ENCODE measurements around the gene SORT1.
"Not testable (repeated sequence)": the region's sequence is repeated elsewhere in the genome, so short reads cannot be mapped to it uniquely, and the experiment has no call there.

The SORT1 gene

DNA sequence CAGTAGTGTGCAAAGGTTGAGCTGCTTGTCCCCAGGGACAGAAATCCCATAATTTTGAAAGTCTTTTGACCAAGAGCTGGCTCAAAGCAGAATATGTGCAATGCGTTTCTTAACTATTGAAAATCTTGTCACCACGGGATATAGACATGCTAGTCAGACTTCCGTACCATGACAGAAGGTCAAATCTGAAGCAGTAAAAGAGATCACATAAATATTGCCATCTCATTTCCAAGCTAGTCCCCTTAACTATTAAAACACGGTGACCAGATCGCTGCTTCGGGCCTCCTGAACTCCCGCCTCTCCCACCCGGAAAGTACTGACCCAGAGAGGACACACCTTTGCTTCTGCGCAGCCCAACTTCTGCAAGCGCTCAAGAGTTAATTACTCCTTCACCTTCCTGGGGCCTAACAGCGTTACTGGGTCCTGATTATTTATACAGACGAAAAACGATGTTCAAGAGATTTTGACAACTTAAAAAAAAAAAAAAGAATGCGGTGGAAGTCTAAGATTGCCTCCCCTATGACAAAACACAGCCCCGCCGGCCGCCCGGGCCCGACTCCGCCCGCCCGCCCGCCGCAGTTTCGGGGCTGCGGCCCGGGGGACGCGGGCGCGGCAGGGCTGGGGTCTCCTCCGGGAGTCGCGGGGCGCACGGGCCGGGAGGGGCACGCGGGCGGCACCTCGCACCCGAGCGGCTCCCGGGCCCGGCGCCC, 692 bp downstream of the SORT1 start:
- peak; percentile 11 for DNase-seq

DNA sequence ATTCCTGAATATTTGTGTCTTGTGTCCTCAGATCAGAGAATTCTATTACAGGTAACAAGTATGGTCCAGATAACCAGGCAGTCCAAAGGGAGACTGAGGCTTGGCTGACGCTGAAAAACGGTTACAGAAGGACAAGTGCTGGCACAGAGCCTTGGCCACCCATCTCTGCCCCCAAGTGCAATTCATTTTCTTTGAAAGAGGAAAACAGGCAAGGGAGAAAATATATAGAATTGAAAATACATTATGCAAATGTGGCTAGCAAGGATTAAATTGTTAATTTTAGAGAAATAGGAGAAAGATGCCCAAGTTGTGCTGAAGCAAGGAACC, 1.2 kb downstream of the SORT1 start:
- no peak for DNase-seq

DNA sequence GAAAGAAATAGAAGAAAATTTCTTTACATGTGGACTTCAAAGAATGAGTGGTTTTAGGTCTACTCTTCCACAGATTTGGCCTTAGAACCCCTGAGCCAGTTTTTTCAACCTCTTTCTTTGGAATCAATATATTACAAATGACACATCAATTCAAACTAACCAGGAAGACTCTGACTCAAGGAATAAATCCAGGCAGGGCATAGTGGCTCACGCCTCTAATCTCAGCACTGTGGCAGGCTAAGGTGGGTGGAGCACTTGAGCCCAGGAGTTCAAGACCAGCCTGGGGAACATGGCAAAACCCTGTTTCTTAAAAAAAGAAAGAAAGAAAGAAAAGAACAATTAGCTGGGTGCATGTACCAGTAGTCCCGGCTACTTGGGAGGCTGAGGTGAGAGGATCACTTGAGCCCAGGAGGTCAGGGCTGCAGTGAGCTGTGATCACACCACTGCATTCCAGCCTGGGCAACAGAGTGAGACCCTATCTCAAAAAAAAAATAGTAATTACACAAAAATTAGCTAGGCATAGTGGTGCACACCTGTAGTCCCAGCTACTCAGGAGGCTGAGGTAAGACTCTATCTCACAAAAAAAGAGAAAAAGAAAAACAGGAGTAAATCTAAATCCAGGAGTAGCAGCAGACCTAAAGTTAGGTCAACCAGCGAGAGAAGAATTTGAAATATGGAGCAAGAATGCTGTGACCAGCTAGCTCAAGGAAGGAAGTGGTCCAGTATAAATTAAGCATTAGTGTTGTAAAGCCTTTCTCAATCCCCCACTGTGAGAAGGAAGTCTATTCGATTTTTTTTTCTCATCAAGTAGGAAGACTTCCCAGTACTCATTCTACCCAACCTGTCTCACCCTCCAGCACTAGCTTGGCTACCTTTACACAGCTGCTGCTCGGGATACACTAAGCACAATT, 1.9 kb downstream of the SORT1 start:
- no peak for DNase-seq

DNA sequence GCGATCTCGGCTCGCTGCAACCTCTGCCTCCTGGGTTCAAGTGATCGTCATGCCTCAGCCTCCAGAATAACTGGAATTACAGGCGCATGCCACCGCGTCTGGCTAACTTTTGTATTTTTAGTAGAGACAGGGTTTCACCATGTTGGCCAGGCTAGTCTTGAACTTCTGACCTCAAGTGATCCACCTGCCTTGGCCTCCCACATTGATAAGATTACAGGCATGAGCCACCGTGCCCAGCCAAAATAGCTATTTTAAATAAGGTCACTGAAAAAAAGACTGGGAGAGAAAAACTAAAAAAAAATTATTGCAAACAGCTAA, 2.5 kb downstream of the SORT1 start:
- not testable (repeated sequence) for DNase-seq

DNA sequence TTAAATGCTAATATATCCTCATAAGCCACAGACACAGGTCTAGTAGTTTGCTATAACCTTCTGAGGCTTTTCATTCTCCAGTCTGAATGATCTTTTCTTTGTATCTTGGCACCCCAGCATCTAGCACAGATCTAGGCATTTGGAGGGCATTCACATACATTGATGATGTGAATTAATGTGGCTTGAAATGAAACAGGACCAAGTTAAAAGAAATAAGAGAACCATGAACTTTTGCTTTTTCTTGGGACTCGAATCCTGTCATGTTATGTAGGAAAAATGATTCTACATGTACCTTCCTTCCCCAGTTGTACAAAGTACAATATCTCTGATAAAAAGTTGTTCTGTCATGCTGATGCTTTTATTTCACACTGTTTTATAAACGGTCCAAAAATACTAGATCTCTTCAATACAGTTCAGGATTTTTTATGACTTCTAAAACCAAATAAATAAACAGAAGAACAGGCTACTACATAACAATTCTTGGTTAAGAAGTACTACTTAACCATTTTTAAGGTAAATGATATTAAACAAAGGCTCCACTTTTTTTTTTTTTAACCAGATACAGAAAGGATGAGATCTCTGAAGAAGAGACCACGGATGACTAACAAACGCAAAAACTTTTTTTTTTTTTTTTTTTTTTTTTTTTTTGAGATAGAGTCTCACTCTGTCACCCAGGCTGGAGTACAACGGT, 3.0 kb downstream of the SORT1 start:
- no peak for DNase-seq

DNA sequence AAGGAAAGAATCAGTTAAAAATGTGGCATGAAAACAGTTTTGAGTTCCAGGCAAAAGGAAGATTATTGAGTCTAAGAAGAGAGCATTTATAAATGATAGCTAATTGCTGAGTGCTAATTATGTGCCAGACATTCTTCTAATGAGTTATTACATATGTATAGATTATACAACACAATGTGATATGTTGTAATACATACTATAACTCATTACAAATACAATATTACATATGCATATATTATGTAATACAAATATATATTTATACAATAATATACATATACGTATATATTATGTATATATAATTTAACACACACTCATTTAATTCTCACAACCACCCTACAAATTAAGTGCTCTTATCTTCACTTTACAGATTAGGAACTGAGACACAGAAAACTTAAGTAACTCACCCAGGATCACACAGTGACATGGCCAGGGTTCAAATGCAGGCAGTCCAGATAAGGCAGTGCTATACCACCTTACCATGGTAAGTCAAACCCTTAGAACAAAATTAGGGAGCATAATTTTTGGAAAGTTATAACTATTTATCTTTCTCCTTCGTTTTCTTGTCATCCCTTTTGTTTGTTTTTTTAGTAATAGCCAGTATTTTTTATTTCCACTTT, 4.0 kb downstream of the SORT1 start:
- no peak for DNase-seq

- no peak for DNase-seq
Measured at GRCh38 chr1:109392788-109393616, 4.7 kb downstream of the SORT1 start.

- DNase-seq = no peak
Measured at GRCh38 chr1:109392037-109392787, 5.5 kb downstream of the SORT1 start.

- no peak for DNase-seq
Measured at GRCh38 chr1:109391626-109392025, 6.1 kb downstream of the SORT1 start.

DNA sequence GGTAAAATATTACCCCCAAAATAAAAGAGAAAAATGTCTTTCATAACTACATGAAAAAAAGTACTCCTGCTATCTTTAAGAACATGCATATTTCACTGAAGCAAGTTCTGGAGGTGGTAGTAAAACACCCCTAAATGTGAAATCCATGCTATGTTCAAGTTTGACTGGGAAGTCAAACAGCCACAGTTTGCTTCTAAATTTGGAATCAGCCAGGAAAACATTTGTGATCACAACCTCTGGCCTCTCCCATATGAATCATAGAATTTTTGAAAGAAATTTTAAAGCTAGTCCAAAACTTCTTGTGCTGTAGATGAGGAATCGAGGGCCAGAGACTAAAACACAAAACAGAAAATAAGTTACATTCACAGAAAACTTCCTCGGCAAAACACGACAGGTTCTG, 6.6 kb downstream of the SORT1 start:
- no peak for DNase-seq

DNA sequence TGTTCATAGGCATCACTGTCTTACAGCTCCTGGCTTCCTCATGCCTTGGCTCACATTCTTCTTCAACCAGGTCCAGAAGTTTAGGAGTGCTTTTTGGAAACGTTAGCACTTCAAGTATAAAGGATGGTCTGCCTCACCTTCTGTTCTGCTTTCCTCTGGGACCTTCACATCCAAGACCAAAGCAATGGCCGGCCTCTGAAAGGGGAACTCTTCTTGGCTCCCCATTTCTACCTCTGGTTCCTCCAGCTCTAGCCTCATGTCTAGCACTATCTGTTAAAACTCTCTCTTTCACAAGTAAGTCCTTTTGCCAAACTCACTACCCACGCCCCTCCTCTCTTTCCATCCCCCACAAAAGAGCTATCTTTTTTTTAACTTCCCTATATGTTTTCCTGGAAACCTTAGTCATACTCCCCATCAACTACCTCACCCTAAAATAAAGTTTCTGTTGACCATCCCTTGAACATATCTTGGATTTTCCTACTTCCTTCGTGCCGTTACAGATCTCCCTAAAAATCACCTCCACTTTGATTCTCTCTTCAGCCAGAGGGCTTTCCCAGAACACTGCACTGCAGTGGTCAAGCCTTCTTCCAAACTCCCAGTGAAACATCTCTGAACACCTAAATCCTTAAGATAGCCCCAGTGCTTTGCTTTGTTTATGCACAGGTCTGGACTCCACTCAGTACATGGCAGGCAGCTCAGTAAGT, 7.9 kb downstream of the SORT1 start:
- DNase-seq = no peak

DNA sequence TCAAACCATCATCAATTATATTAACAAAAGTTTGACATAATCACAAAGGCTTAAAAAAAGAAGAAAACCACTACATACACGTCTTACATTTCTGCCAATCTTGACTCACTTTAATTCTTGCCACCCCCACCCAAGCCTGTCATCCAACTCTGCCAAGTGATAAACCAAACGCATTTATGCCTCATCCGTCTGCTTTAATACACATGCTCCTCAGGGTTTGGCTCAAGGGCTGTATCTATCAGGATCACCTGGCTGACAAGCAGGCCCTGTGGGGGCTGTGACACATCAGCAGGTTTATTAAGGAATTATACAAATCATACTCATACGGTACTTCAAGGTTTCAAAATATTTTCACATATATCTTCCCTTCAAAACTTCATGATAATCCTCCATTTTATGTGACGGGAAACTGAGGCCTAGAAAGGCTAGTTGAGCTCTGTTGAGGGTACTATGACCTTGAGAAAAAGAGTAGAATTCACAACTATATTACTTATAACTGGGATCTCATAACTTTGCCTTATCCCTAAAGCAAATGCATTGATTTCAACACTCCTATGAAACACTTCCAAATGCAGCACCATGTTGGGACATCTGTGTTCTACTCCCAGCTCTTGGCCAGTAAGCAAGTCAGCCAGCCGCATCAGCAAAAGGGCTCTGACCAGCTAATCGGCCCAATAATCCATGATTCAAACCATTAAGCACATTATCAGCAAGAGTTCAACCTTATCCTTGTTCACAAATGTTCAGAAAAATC, 8.7 kb downstream of the SORT1 start:
- DNase-seq = no peak

- no peak for DNase-seq
Measured at GRCh38 chr1:109388208-109388711, 9.5 kb downstream of the SORT1 start.

DNA sequence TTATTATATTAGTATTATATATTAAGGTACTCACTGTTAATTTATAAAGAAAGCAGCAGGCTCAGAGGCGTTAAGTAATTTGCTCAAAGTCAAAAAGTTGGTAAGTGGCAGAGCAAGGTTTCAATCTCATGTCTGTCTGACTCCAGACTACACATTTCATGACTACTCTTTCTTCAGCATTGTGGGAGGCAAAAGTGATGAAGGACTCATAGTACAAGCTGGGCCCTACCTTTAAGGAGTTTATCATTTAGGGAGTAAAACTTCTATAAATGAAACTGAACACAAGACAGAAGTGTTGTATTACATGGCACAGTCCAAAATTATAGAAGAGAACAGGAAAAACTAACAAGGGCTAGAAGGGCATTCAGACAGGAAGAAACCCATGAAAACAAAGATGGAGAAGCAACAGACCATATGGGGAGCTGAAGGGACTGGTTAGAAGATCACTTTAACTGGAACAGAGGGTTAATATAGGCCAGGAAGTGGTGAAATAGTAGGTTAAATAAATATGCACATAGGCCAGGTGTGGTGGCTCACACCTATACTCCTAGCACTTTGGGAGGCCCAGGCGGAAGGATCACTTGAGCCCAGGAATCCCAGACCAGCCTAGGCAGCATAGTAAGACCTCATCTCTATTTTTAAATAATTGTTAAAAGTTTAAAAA, 11.5 kb downstream of the SORT1 start:
- no peak for DNase-seq

DNA sequence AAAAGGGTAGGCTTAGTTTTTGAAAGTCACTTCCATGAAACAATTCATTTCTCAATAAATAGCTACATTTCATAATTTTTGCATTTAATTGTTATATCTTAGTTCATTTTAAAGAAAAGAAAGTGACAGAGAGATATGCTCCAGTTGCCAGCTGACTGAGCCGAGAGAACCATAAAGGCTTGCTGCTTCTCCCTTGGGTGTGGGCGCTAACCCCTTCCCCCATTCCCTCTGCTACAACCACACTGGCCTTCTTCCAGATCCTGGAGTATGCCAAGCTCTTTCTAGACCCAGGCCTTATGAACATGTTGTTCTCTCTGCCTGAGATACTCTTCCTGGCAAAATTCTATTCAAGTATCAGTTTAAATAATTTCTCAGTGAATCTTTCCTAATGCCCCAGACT, 12.3 kb downstream of the SORT1 start:
- DNase-seq = no peak

DNA sequence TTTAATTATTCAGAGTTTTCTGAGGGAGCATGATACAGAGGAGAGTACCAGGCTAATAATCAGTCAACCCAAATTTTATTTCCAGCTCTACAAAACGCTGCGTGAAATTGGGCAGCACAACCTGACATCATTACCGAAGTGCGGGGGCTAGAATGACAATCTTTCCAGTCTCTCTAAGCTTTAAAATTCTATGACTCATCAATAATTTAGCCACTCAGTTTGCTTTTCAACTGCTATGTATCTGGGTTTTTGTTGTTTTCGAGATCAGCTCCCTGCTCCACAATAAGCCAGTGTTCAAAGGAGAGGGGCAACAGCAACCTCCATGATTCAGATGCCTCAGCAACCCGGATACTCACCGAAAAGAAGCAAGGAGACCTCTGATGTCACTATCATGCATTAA, 13.9 kb downstream of the SORT1 start:
- DNase-seq = no peak

DNA sequence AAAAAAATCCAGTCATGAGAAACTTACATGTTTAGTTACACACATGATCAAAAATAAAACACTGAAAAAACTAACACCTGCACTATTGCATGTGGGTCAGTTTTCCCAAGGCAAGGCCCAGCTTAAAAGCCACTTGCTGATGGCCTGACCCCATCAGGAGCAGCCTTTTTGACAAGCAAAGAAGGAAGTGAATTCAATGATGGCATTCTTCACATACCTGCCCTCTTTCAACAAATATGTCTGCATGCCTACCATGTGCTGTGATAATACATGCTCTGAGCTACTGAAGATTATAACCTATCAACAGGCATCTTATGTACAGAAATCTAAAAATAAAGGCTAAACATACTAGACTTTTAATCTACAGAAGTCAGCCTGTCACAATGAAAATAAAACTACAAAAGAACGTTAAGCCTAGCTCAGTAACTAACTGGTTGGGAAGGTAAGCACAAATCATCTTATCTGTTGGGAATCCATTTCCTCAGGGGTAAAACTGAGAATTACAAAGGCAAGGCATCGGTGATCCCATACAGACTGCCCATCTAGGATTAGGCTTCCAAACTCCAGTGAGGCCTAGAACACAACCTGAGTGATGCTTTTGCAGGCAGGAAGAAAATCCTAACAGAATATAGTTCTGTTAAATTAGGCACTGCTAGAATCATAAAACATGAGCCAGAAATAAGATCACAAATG, 14.5 kb downstream of the SORT1 start:
- DNase-seq = no peak

- DNase-seq = no peak
Measured at GRCh38 chr1:109381573-109381972, 16.1 kb downstream of the SORT1 start.

- no peak for DNase-seq
Measured at GRCh38 chr1:109379907-109380306, 17.8 kb downstream of the SORT1 start.

All from stimulated activated CD4-positive, alpha-beta T cell treated with anti-CD3 and anti-CD28 coated beads, Interleukin-15, amount 100 ng/mL, for 24 hours (primary cell).